DMS153 treated with DMSO at 0.1 percent for 48 hours (cell line): ENCODE data around the gene SVIP.

Source experiments
- DNase-seq: peaks from one replicate; lab custom pipeline; 2025; ENCODE audit not compliant: unreplicated experiment; lab: John Stamatoyannopoulos, UW

Gene SVIP

GRCh38 chr11:22829231-22830081, at the start of gene SVIP:
Gene SVIP, minus strand, starts transcription at chr11:22829801. Its CDS starts 53 bp downstream, at chr11:22829748.
- DNase-seq, result peak; percentile 93

GRCh38 chr11:22878604-22879003, 49.0 kb upstream of the SVIP start:
- no peak for DNase-seq

- no peak for DNase-seq
Measured at GRCh38 chr11:22878039-22878438, 48.4 kb upstream of the SVIP start.

- DNase-seq, result peak; percentile 90
Measured at GRCh38 chr11:22875869-22876473, 46.4 kb upstream of the SVIP start.

- DNase-seq, result no peak
Measured at GRCh38 chr11:22869325-22869724, 39.7 kb upstream of the SVIP start.

- no peak for DNase-seq
Measured at GRCh38 chr11:22860241-22860640, 30.6 kb upstream of the SVIP start, which contains the start of gene CCDC179. Gene CCDC179, minus strand, starts transcription at chr11:22860474. Its CDS starts 53 bp downstream, at chr11:22860421.

GRCh38 chr11:22859756-22860155, 30.2 kb upstream of the SVIP start:
- DNase-seq, result no peak

- no peak for DNase-seq
Measured at GRCh38 chr11:22851477-22851876, 21.9 kb upstream of the SVIP start.

- DNase-seq, result no peak
Measured at GRCh38 chr11:22846726-22847125, 17.1 kb upstream of the SVIP start.

- DNase-seq, result no peak
Measured at GRCh38 chr11:22832315-22833015, 2.9 kb upstream of the SVIP start.

GRCh38 chr11:22830082-22830414, 447 bp upstream of the SVIP start:
- DNase-seq, result no peak

- DNase-seq, result no peak
Measured at GRCh38 chr11:22828373-22828772, 1.2 kb downstream of the SVIP start.

- DNase-seq, result no peak
Measured at GRCh38 chr11:22822203-22822602, 7.4 kb downstream of the SVIP start.

- DNase-seq, result no peak
Measured at GRCh38 chr11:22809893-22810292, 19.7 kb downstream of the SVIP start.

GRCh38 chr11:22808571-22809197, 20.9 kb downstream of the SVIP start:
- no peak for DNase-seq

- no peak for DNase-seq
Measured at GRCh38 chr11:22807855-22808570, 21.6 kb downstream of the SVIP start.

GRCh38 chr11:22807391-22807790, 22.2 kb downstream of the SVIP start:
- DNase-seq, result no peak

GRCh38 chr11:22802861-22803260, 26.7 kb downstream of the SVIP start:
- no peak for DNase-seq

GRCh38 chr11:22800482-22800881, 29.1 kb downstream of the SVIP start:
- no peak for DNase-seq

- DNase-seq, result no peak
Measured at GRCh38 chr11:22798901-22799300, 30.7 kb downstream of the SVIP start.

GRCh38 chr11:22797047-22797446, 32.6 kb downstream of the SVIP start:
- DNase-seq, result no peak
